HepG2 (cell line): ENCODE measurements around the gene SEC31B.

Experiments
- ATF6 ChIP-seq: sonication (generic); formaldehyde crosslinking; conservative IDR thresholded peaks from 2 replicates; pipeline ENCODE4 v1.4.0; 2020; ENCODE audit warnings: missing genetic modification reagents
- CTCF ChIP-seq: sonication (generic); formaldehyde crosslinking; IDR thresholded peaks from 2 replicates; pipeline ENCODE4 v1.5.0; 2020; ENCODE audit warnings: mild to moderate bottlenecking, missing genetic modification reagents, moderate library complexity
- FOXA1 ChIP-seq, 2 experiments: fragments of 450-650 bp in 1 of 2; sonication (generic) in 1 of 2; formaldehyde crosslinking in 1 of 2; IDR thresholded peaks; 2 replicates each; pipeline versions ENCODE4 v1.4.0 to v1.6.1; 2016 to 2020; ENCODE audit warnings: missing genetic modification reagents in 1 of 2
- HOXD1 ChIP-seq: sonication (generic); formaldehyde crosslinking; IDR thresholded peaks from 2 replicates; pipeline ENCODE4 v1.5.0; 2020; ENCODE audit warnings: missing genetic modification reagents
- MIER2 ChIP-seq: IDR thresholded peaks from 2 replicates; pipeline ENCODE4 v1.6.1; 2016; ENCODE audit warnings: missing biosample characterization, missing genetic modification reagents
- RBM39 ChIP-seq: fragments of 200-400 bp; formaldehyde crosslinking; IDR thresholded peaks from one replicate; pipeline ENCODE4 v1.6.1; 2018; ENCODE audit warnings: antibody characterized with exemption, mild to moderate bottlenecking, low read depth, low read length; ENCODE audit not compliant: poor library complexity, severe bottlenecking
- STAG1 ChIP-seq: sonication (generic); formaldehyde crosslinking; IDR thresholded peaks from 2 replicates; pipeline ENCODE4 v1.4.0; 2020; ENCODE audit warnings: missing genetic modification reagents
- ZNF354B ChIP-seq: sonication (generic); formaldehyde crosslinking; IDR thresholded peaks from 2 replicates; pipeline ENCODE4 v1.8.0; 2022; ENCODE audit warnings: mild to moderate bottlenecking, missing genetic modification reagents

GRCh38 chr10:100469756-100470155 lies 49.9 kb downstream of the SEC31B start:
- TF ChIP-seq ZNF354B (CRISPR knock-in tag) (no peak), FOXA1 (IDR thresholded peaks at IDR 0.05) (no peak), FOXA1 (CRISPR knock-in tag; IDR thresholded peaks at IDR 0.05) (no peak), CTCF (CRISPR knock-in tag) (no peak), RBM39 (no peak), HOXD1 (no peak), ATF6 (no peak), STAG1 (CRISPR knock-in tag) (no peak), MIER2 (CRISPR knock-in tag) (no peak)
